ENCODE measurements around the gene MELK. TPM values are rescaled to one million over a fixed set of nuclear protein-coding genes. Genes with fewer than 3 reads are reported as not detected.

Gene MELK
- total and polyA plus RNA-seq, 2 of the 13 experiments (the other 11 are each of a cell fraction or from before 2014, with no cell fraction given) = 16.7 to 50.4 TPM

- Histone ChIP-seq H4K20me1 (ENCODE audit: insufficient read depth, low read length) (no peaks in the 10 kb centered on the region), H3K36me3 (replicated peaks in 1 of 2; ENCODE audit: control insufficient read depth in 1 of 2, insufficient read depth in 2 of 2, low read length in 2 of 2) (no peaks in the 10 kb centered on the region), H3K9ac (ENCODE audit: insufficient read depth, low read depth, low read length) (no peak overlapping the region), H3K4me2 (ENCODE audit: low read depth, low read length) (no peak overlapping the region), H3K4me1 (ENCODE audit: insufficient read depth, low read length) (no peaks in the 10 kb centered on the region), H3K27me3 (ENCODE audit: control insufficient read depth in 1 of 2, insufficient read depth in 2 of 2, low read length in 2 of 2) (no peaks in the 10 kb centered on the region), H3K9me3 (ENCODE audit: low read length) (no peaks in the 10 kb centered on the region), H2AFZ (ENCODE audit: low read length) (no peak overlapping the region), H3K79me2 (ENCODE audit: insufficient read depth, low read length) (no peaks in the 10 kb centered on the region), H3K27ac (ENCODE audit: extremely low read length, insufficient read depth, low read length) (no peak overlapping the region), H3K4me3 (replicated peaks in 1 of 3; ENCODE audit: insufficient read depth in 1 of 3, low read depth in 2 of 3, low read length in 3 of 3) (no peak overlapping the region)
- no peak for FAIRE-seq
- no peak for DNase-seq (ENCODE audit: low spot score)
- ChIA-PET CTCF (ENCODE audit: low intra/inter-chr PET ratio, low total read pairs) (no interaction called here), POLR2A (no interaction called here)
- intact Hi-C loops (cut with micrococcal nuclease; ENCODE audit: unreplicated experiment) = no loop called here
- ATAC-seq = no peak
- 15% methylated on average over 3 of the region's 3 CpGs for WGBS (ENCODE audit: low lambda C conversion rate)
- BruUV-seq (replicated peaks) = no TSS peak
- TF ChIP-seq ARNT2 (CRISPR knock-in tag; IDR thresholded peaks at IDR 0.05; ENCODE audit: low read depth) = no peak
- in situ Hi-C loops (cut with HindIII; ENCODE audit: extremely low pct_ligation_motif_present, low pct_unique_long_range_greater_than_20kb) = no loop called here
Observed at GRCh38 chr9:36547598-36547997, 25.1 kb upstream of the MELK start.

- ChIA-PET CTCF (ENCODE audit: low intra/inter-chr PET ratio, low total read pairs) (no interaction called here), POLR2A (no interaction called here)
- H3K4me3 ChIP-seq (replicated peaks in 1 of 3; ENCODE audit: insufficient read depth in 1 of 3, low read depth in 2 of 3, low read length in 3 of 3) = no peak overlapping the region
- H3K27me3 ChIP-seq (ENCODE audit: control insufficient read depth in 1 of 2, insufficient read depth in 2 of 2, low read length in 2 of 2) = no peaks in the 10 kb centered on the region
- FAIRE-seq = no peak
- no peaks in the 10 kb centered on the region for H3K36me3 ChIP-seq (replicated peaks in 1 of 2; ENCODE audit: control insufficient read depth in 1 of 2, insufficient read depth in 2 of 2, low read length in 2 of 2)
- in situ Hi-C loops (cut with HindIII; ENCODE audit: extremely low pct_ligation_motif_present, low pct_unique_long_range_greater_than_20kb) (no loop called here), intact Hi-C loops (cut with micrococcal nuclease; ENCODE audit: unreplicated experiment) (no loop called here)
- WGBS (ENCODE audit: low lambda C conversion rate) = 0% methylated on average over 1 of the region's 1 CpG
- no peak overlapping the region for H2AFZ ChIP-seq (ENCODE audit: low read length)
- no TSS peak for BruUV-seq (replicated peaks)
- H3K4me2 ChIP-seq (ENCODE audit: low read depth, low read length) = no peak overlapping the region
- H3K9me3 ChIP-seq (ENCODE audit: low read length) = no peaks in the 10 kb centered on the region
- H3K79me2 ChIP-seq (ENCODE audit: insufficient read depth, low read length) = no peaks in the 10 kb centered on the region
- no peak overlapping the region for H3K9ac ChIP-seq (ENCODE audit: insufficient read depth, low read depth, low read length)
- no peaks in the 10 kb centered on the region for H4K20me1 ChIP-seq (ENCODE audit: insufficient read depth, low read length)
- ATAC-seq = no peak
- no peaks in the 10 kb centered on the region for H3K4me1 ChIP-seq (ENCODE audit: insufficient read depth, low read length)
- no peak for DNase-seq (ENCODE audit: low spot score)
- H3K27ac ChIP-seq (ENCODE audit: extremely low read length, insufficient read depth, low read length) = no peak overlapping the region
- TF ChIP-seq ZNF777 (CRISPR knock-in tag; IDR thresholded peaks at IDR 0.05) = no peak
- TF ChIP-seq ZNF704 (CRISPR knock-in tag; IDR thresholded peaks at IDR 0.05; ENCODE audit: borderline replicate concordance) = no peak
- TF ChIP-seq SETDB1 (CRISPR knock-in tag; IDR thresholded peaks at IDR 0.05; ENCODE audit: borderline replicate concordance) = no peak
- TF ChIP-seq ZFP82 (CRISPR knock-in tag; IDR thresholded peaks at IDR 0.05; ENCODE audit: borderline replicate concordance) = no peak
- TF ChIP-seq MTERF4 (CRISPR knock-in tag; IDR thresholded peaks at IDR 0.05) = no peak
- TF ChIP-seq ZNF180 (CRISPR knock-in tag; IDR thresholded peaks at IDR 0.05; ENCODE audit: borderline replicate concordance, low read depth) = no peak
- TF ChIP-seq ZNF709 (CRISPR knock-in tag; IDR thresholded peaks at IDR 0.05) = no peak
- TF ChIP-seq ZMAT5 (CRISPR knock-in tag; IDR thresholded peaks at IDR 0.05; ENCODE audit: borderline replicate concordance, low read depth) = no peak
- TF ChIP-seq MED13 (CRISPR knock-in tag; IDR thresholded peaks at IDR 0.05) = no peak
- TF ChIP-seq LRRFIP1 (CRISPR knock-in tag; conservative IDR thresholded peaks at IDR 0.05) = no peak
- no peak for TF ChIP-seq ZNF883 (CRISPR knock-in tag; IDR thresholded peaks at IDR 0.05; ENCODE audit: not compliant biosample characterization)
- TF ChIP-seq RBM39 (IDR thresholded peaks at IDR 0.05; ENCODE audit: low read depth, low read length, poor library complexity, severe bottlenecking) = no peak
Observed at GRCh38 chr9:36548454-36548853, 24.2 kb upstream of the MELK start.
